ENCODE data around the gene NXN. TPM values are rescaled to one million over a fixed set of nuclear protein-coding genes. Genes with fewer than 3 reads are reported as not detected.

NXN gene
- total RNA-seq, 1 donor from 2014 or later = 53.1 TPM

DNA sequence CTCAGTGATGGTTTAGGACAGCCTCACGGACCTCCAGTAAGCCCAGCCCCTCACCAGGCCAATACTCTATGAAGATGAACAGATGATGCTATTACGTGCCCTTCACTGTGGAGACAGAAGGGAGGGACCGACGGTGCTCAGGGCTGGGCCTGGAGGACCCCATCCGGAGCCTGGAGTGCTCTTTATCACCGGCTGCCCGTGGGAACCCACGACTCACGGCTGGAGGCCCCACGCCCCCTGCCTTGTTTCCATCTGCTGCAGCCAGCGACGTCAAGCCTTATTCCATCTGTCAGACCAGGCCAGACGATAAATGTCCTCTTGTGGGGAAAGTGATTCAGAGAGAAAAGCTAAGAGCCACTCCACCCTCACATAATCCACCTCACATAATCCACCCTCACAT lies 13.4 kb upstream of the NXN start:
- H3K4me1 Mint-ChIP-seq (ENCODE audit: low read depth) = peaks cover 3% of the 10 kb centered on the region
- peaks cover 2% of the 10 kb centered on the region for H3K27me3 Mint-ChIP-seq
- H3K36me3 Mint-ChIP-seq (ENCODE audit: insufficient read depth) = no peaks in the 10 kb centered on the region
- H3K27ac Mint-ChIP-seq = no peak overlapping the region
- TF ChIP-seq, protein P1, sequence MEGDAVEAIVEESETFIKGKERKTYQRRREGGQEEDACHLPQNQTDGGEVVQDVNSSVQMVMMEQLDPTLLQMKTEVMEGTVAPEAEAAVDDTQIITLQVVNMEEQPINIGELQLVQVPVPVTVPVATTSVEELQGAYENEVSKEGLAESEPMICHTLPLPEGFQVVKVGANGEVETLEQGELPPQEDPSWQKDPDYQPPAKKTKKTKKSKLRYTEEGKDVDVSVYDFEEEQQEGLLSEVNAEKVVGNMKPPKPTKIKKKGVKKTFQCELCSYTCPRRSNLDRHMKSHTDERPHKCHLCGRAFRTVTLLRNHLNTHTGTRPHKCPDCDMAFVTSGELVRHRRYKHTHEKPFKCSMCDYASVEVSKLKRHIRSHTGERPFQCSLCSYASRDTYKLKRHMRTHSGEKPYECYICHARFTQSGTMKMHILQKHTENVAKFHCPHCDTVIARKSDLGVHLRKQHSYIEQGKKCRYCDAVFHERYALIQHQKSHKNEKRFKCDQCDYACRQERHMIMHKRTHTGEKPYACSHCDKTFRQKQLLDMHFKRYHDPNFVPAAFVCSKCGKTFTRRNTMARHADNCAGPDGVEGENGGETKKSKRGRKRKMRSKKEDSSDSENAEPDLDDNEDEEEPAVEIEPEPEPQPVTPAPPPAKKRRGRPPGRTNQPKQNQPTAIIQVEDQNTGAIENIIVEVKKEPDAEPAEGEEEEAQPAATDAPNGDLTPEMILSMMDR (IDR thresholded peaks at IDR 0.05; ENCODE audit: unreplicated experiment) = no peak
- DNase-seq (ENCODE audit: low spot score, unreplicated experiment) = no peak
- no peaks in the 10 kb centered on the region for H3K9me3 Mint-ChIP-seq (ENCODE audit: low read depth)
- no peak overlapping the region for H3K4me3 Mint-ChIP-seq (ENCODE audit: low read depth)

DNA sequence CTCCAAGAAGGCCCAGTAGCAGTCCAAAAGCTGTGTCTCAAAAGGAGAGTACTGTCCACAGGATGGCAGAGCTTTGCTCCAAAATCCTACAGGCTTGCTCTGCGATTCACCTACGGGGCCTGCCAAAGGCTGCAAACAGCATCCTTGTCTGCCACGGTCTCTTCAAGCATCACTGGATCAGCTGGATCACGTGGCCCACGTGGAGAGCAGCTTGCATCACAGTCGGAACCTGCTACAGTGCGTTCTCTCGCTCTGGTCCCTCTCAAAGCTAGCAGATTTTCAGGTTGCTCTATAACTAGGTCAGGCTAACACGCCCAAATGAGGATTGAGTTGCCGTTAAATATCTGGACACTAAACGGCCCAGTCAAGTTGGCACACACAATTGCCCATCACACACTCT lies 9.0 kb upstream of the NXN start:
- no peak overlapping the region for H3K4me3 Mint-ChIP-seq (ENCODE audit: low read depth)
- no peak for DNase-seq (ENCODE audit: low spot score, unreplicated experiment)
- TF ChIP-seq, protein P1 (IDR thresholded peaks at IDR 0.05; ENCODE audit: unreplicated experiment) = no peak
- no peak overlapping the region for H3K27ac Mint-ChIP-seq
- H3K9me3 Mint-ChIP-seq (ENCODE audit: low read depth) = no peaks in the 10 kb centered on the region
- no peaks in the 10 kb centered on the region for H3K27me3 Mint-ChIP-seq
- H3K36me3 Mint-ChIP-seq (ENCODE audit: insufficient read depth) = no peaks in the 10 kb centered on the region
- H3K4me1 Mint-ChIP-seq (ENCODE audit: low read depth) = peaks cover 1% of the 10 kb centered on the region

DNA sequence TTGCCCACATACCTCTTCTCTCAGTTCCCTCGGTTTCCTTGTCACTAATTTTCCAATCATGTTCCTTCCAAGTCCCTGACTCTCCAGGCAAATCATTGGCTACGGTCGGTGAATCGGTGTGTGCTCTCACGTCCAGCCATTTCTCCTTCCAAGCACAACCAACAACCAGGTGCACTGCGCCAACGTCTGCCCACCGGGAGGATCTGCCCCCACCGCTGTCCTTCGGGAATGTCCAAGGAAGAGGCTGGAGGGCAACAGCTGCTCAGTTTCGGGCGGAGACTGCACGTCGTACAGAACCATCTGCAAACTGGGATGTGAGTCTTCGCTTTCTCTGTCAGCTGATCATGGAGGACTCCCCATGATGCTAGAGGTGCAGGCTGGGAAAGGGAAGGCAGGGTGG lies 8.4 kb upstream of the NXN start:
- TF ChIP-seq, protein P1 (IDR thresholded peaks at IDR 0.05; ENCODE audit: unreplicated experiment) = no peak
- Mint-ChIP-seq H3K9me3 (ENCODE audit: low read depth) (no peaks in the 10 kb centered on the region), H3K4me3 (ENCODE audit: low read depth) (no peak overlapping the region), H3K27ac (no peak overlapping the region), H3K36me3 (ENCODE audit: insufficient read depth) (no peaks in the 10 kb centered on the region), H3K27me3 (no peaks in the 10 kb centered on the region), H3K4me1 (ENCODE audit: low read depth) (peaks cover 1% of the 10 kb centered on the region)
- DNase-seq (ENCODE audit: low spot score, unreplicated experiment) = no peak

DNA sequence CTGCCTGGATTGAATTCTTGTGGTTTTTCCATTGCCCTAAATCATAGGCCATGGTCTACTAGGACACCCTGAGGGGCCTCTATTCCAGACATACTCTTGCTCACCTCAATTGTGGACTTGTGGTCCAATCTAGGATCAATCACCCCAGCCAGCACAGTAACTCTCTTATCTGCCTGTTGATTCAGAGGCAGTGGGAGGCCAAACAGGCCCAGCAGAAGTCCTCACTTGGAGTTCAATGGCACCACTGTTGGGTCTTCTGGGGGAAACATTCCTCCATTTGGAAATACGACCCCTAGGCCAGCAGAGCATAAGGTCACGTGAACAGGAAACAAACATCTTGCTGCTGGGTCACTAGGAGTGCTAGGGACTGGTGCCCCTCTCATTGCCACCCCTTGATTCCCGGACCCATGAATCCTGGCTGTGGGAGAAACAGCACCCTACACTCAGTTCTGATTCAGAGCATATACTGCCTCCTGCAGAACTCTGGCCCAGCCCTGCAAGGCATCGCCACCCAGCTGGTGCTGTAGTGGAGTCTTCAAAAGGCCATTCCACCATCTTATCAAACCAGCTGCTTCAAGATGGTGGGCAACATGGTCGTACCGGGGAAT lies 6.8 kb upstream of the NXN start:
- DNase-seq (ENCODE audit: low spot score, unreplicated experiment) = no peak
- Mint-ChIP-seq H3K27ac (peak overlapping the region; percentile 57), H3K9me3 (ENCODE audit: low read depth) (no peaks in the 10 kb centered on the region), H3K4me3 (ENCODE audit: low read depth) (no peak overlapping the region), H3K27me3 (no peaks in the 10 kb centered on the region), H3K4me1 (ENCODE audit: low read depth) (peaks cover 1% of the 10 kb centered on the region), H3K36me3 (ENCODE audit: insufficient read depth) (no peaks in the 10 kb centered on the region)
- TF ChIP-seq, protein P1 (IDR thresholded peaks at IDR 0.05; ENCODE audit: unreplicated experiment) = no peak

DNA sequence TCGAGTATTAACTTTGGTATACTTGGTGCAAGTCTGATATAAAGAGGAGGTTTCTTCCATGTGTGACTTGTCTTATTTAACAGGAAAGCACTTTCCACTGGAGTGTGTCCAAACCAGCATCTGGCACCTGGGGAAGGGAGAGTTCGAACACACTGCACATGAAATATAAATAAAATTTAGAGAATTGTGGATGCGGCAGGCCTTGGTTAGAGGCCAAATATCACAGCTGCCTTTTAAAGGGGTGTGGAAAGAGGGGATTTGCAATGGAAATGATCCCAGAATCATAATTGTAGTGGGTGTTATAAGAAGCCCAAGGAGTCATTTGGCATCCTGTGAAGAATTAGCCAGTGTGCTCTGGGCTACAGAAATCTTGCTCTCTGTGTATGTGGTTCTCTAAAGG lies 4.3 kb upstream of the NXN start:
- TF ChIP-seq, protein P1 (IDR thresholded peaks at IDR 0.05; ENCODE audit: unreplicated experiment) = no peak
- Mint-ChIP-seq H3K4me3 (ENCODE audit: low read depth) (no peak overlapping the region), H3K4me1 (ENCODE audit: low read depth) (peaks cover 4% of the 10 kb centered on the region), H3K27ac (no peak overlapping the region), H3K36me3 (ENCODE audit: insufficient read depth) (no peaks in the 10 kb centered on the region), H3K27me3 (no peaks in the 10 kb centered on the region), H3K9me3 (ENCODE audit: low read depth) (no peaks in the 10 kb centered on the region)
- no peak for DNase-seq (ENCODE audit: low spot score, unreplicated experiment)

Measured in progenitor cell of endocrine pancreas (in vitro differentiated cells).